Stomach (tissue), 9 donors: Measurements from ENCODE around the gene PRR11. TPM values are rescaled to one million over a fixed set of nuclear protein-coding genes. Genes with fewer than 3 reads are reported as not detected.
A peak's percentile ranks its signal among the peaks of the same experiment; 100 is the strongest.

Experiments
- DNase-seq, 2 donors: peaks; one replicate each; pipeline versions ENCODE4 v3.0.0 to v3.0.0-alpha.2; 2013 to 2019
- H3K27ac ChIP-seq, 5 donors: fragments of 200-600 bp in 4 of 5; sonication (generic) in 4 of 5; one replicate each; pipeline ENCODE4 v1.5.1; 2013 to 2019; ENCODE audit warnings: mild to moderate bottlenecking in 1 of 5, moderate library complexity in 1 of 5
- H3K27me3 ChIP-seq, 3 donors: fragments of 200-600 bp; sonication (generic); one replicate each; pipeline ENCODE4 v1.5.1; 2017 to 2019; ENCODE audit warnings: mixed run types in 1 of 3
- H3K36me3 ChIP-seq, 4 donors: fragments of 200-600 bp; sonication (generic); 1 replicate in 3 of 4; 2 replicates in 1 of 4; pipeline ENCODE4 v1.5.1; 2016 to 2019
- H3K4me1 ChIP-seq, 4 donors: fragments of 200-600 bp; sonication (generic); one replicate each; pipeline ENCODE4 v1.5.1; 2016 to 2019
- H3K4me3 ChIP-seq, 4 donors: fragments of 200-600 bp; sonication (generic) in 3 of 4; one replicate each; pipeline ENCODE4 v1.5.1; 2016 to 2019; ENCODE audit warnings: mild to moderate bottlenecking in 1 of 4
- H3K9me3 ChIP-seq, 4 donors: fragments of 200-600 bp; sonication (generic); one replicate each; pipeline ENCODE4 v1.5.1; 2016 to 2019
- CTCF ChIP-seq, 7 experiments: fragments of 450-650 bp in 4 of 7; fragments of 200-600 bp in 3 of 7; sonication (generic) in 3 of 7; IDR thresholded peaks; one replicate each; pipeline ENCODE4 v1.5.1; 2016 to 2019; ENCODE audit warnings: antibody characterized with exemption in 7 of 7, control low read depth in 2 of 7, mild to moderate bottlenecking in 1 of 7
- EP300 ChIP-seq: sonication (generic); formaldehyde crosslinking; IDR thresholded peaks from one replicate; pipeline ENCODE4 v1.6.1; 2017; ENCODE audit warnings: antibody characterized with exemption
- POLR2A ChIP-seq, 4 donors: fragments of 450-650 bp; IDR thresholded peaks; one replicate each; pipeline ENCODE4 v1.6.1; 2016; ENCODE audit warnings: antibody characterized with exemption in 4 of 4, control low read depth in 2 of 4, mild to moderate bottlenecking in 1 of 4, moderate library complexity in 1 of 4
- POLR2AphosphoS5 ChIP-seq, 3 donors: sonication (generic); formaldehyde crosslinking; IDR thresholded peaks; one replicate each; pipeline ENCODE4 v1.6.1; 2016; ENCODE audit warnings: antibody characterized with exemption in 3 of 3
- WGBS, 5 donors: extraction: QIAGEN DNeasy Blood & Tissue Kit in 3 of 5; methylation state at CpG; one replicate each; pipeline versions ENCODE4 v1.1.5 to v1.1.7; 2013 to 2018; 5-methylcytosine and 5-hydroxymethylcytosine counted together
- intact Hi-C: fragments of 100-400 bp; cut with DNase I; formaldehyde crosslinking; loops from one replicate; pipeline ENCODE4 v1.15.1; 2023; ENCODE audit warnings: low total_unique reads
- polyA plus RNA-seq, 3 donors: library from polyadenylated mRNA; stranded (reverse); fragments of 200-250 nt; gene quantifications; one replicate each; pipeline ENCODE4 v1.2.3, GENCODE V29; 2013
- total RNA-seq, 5 donors: library from RNA; depleted of rRNA; stranded (reverse); fragments of >200 nt; gene quantifications; one replicate each; pipeline versions ENCODE4 v1.1.0 to v1.2.3, GENCODE V29; 2014 to 2016
- donor health status: healthy with polysubstance abuse.
- donor health status: Bipolar disorder and iron deficiency.
- donor health status: healthy.

Gene PRR11
- total and polyA plus RNA-seq, 8 donors = 0.45 to 6.4 (median 1.7) TPM; not detected in 1

- TF ChIP-seq EP300 = no peak
- H3K4me3 ChIP-seq = no peak overlapping the region
- WGBS, 5 donors = 88 to 98% (median 93%) methylated on average over 2 of the region's 2 CpGs
- DNase-seq = no peak
- no peaks in the 10 kb centered on the region for H3K9me3 ChIP-seq
- no peaks in the 10 kb centered on the region for H3K4me1 ChIP-seq
- H3K36me3 ChIP-seq = peaks cover 0 to 17% (median 0%) of the 10 kb centered on the region in 4 donors
- H3K27me3 ChIP-seq = no peaks in the 10 kb centered on the region
- no peak overlapping the region for H3K27ac ChIP-seq
- intact Hi-C loops = no loop called here
These were observed 35.3 kb downstream of the PRR11 start for GRCh38 chr17:59190806-59191205.

GRCh38 chr17:59193336-59193862 is 37.9 kb downstream of the PRR11 start:
- 90 to 98% (median 94%) methylated on average over 3 of the region's 3 CpGs for WGBS, 5 donors

GRCh38 chr17:59199398-59199797 is 43.9 kb downstream of the PRR11 start:
- Histone ChIP-seq H3K4me3 (no peak overlapping the region), H3K9me3 (no peaks in the 10 kb centered on the region), H3K27me3 (no peaks in the 10 kb centered on the region), H3K27ac (no peak overlapping the region), H3K4me1 (no peaks in the 10 kb centered on the region), H3K36me3 (peaks cover 0 to 11% (median 0%) of the 10 kb centered on the region in 4 donors)
- intact Hi-C loops = no loop called here
- WGBS, 5 donors = 91 to 98% (median 96%) methylated on average over 4 of the region's 4 CpGs
- no peak for DNase-seq
- TF ChIP-seq POLR2A (IDR thresholded peaks at IDR 0.05) (no peak), CTCF (IDR thresholded peaks at IDR 0.05) (no peak), EP300 (no peak), POLR2AphosphoS5 (IDR thresholded peaks at IDR 0.05) (no peak)

More at GRCh38 chr17:59193336-59193862, 37.9 kb downstream of the PRR11 start:
- TF ChIP-seq CTCF (IDR thresholded peaks at IDR 0.05) (no peak), POLR2A (IDR thresholded peaks at IDR 0.05) (no peak), EP300 (no peak), POLR2AphosphoS5 (IDR thresholded peaks at IDR 0.05) (no peak)
- Histone ChIP-seq H3K27ac (no peak overlapping the region), H3K4me3 (no peak overlapping the region), H3K27me3 (no peaks in the 10 kb centered on the region), H3K4me1 (no peaks in the 10 kb centered on the region), H3K36me3 (peaks cover 0 to 24% (median 0%) of the 10 kb centered on the region in 4 donors), H3K9me3 (no peaks in the 10 kb centered on the region)
- no peak for DNase-seq
- intact Hi-C loops = no loop called here

- Histone ChIP-seq H3K36me3 (peaks cover 0 to 11% (median 0%) of the 10 kb centered on the region in 4 donors), H3K9me3 (no peaks in the 10 kb centered on the region), H3K4me3 (no peak overlapping the region), H3K27ac (no peak overlapping the region), H3K27me3 (no peaks in the 10 kb centered on the region), H3K4me1 (no peaks in the 10 kb centered on the region)
- intact Hi-C loops = no loop called here
- DNase-seq = no peak
- TF ChIP-seq EP300 (no peak), POLR2AphosphoS5 (IDR thresholded peaks at IDR 0.05) (no peak), CTCF (IDR thresholded peaks at IDR 0.05) (no peak), POLR2A (IDR thresholded peaks at IDR 0.05) (no peak)
- WGBS, 5 donors = 92 to 100% (median 98%) methylated on average over 1 of the region's 1 CpG
These were observed 46.8 kb downstream of the PRR11 start for GRCh38 chr17:59202320-59202719.

GRCh38 chr17:59219370-59219769 is 63.8 kb downstream of the PRR11 start:
- no peak for DNase-seq
- Histone ChIP-seq H3K4me3 (peak overlapping the region in 2 of 4 donors; percentile 78 to 79), H3K9me3 (no peaks in the 10 kb centered on the region), H3K27me3 (no peaks in the 10 kb centered on the region), H3K4me1 (peaks cover 0 to 25% (median 10%) of the 10 kb centered on the region in 4 donors), H3K36me3 (peaks cover 0 to 11% (median 8%) of the 10 kb centered on the region in 4 donors), H3K27ac (no peak overlapping the region)
- intact Hi-C loops = no loop called here
- TF ChIP-seq EP300 (no peak), POLR2AphosphoS5 (IDR thresholded peaks at IDR 0.05) (no peak), CTCF (IDR thresholded peaks at IDR 0.05) (no peak), POLR2A (IDR thresholded peaks at IDR 0.05) (no peak)
- 75 to 89% (median 82%) methylated on average over 16 of the region's 16 CpGs for WGBS, 5 donors
